CD4-positive, alpha-beta memory T cell (primary cell): ENCODE data around the gene GUCY2D. TPM values are rescaled to one million over a fixed set of nuclear protein-coding genes. Genes with fewer than 3 reads are reported as not detected.

Experiments
- CTCF ChIA-PET: fragments of 350-600 bp; sonication (Branson Sonifier 250); formaldehyde crosslinking; loops from one replicate; lab custom pipeline; 2021; ENCODE audit warnings: inconsistent platforms; ENCODE audit not compliant: partially characterized antibody; lab: Charles Lee
- POLR2A ChIA-PET: fragments of 350-600 bp; sonication (Branson Sonifier 250); formaldehyde crosslinking; loops from one replicate; lab custom pipeline; 2021; ENCODE audit not compliant: partially characterized antibody; lab: Charles Lee
- DNase-seq, 5 donors: peaks; one replicate each; pipeline versions ENCODE4 v3.0.0 to v3.0.0-alpha.2; 2020 to 2022; ENCODE audit warnings: mixed read lengths in 1 of 5
- H3K27ac ChIP-seq: one replicate; pipeline ENCODE4 v1.7.0; 2013; ENCODE audit warnings: low read depth, low read length
- H3K27me3 ChIP-seq: 2 replicates; pipeline ENCODE4 v1.7.0; 2013; ENCODE audit warnings: mild to moderate bottlenecking, low read length, moderate library complexity; ENCODE audit not compliant: insufficient read depth
- H3K36me3 ChIP-seq: 2 replicates; pipeline ENCODE4 v1.7.0; 2013; ENCODE audit warnings: mild to moderate bottlenecking, low read length, moderate library complexity; ENCODE audit not compliant: insufficient read depth
- H3K4me1 ChIP-seq: 2 replicates; pipeline ENCODE4 v1.7.0; 2013; ENCODE audit warnings: mild to moderate bottlenecking, low read length, moderate library complexity; ENCODE audit not compliant: insufficient read depth
- H3K4me3 ChIP-seq, 2 donors: one replicate each; pipeline ENCODE4 v1.7.0; 2013; ENCODE audit warnings: low read length in 2 of 2, mild to moderate bottlenecking in 1 of 2
- H3K9me3 ChIP-seq, 2 donors: one replicate each; pipeline ENCODE4 v1.7.0; 2013; ENCODE audit warnings: low read length in 2 of 2, control low read depth in 1 of 2; ENCODE audit not compliant: control insufficient read depth in 1 of 2
- H3K27ac Mint-ChIP-seq, 7 donors: one replicate each; pipeline ENCODE4 v1.8.0; 2020 to 2021; ENCODE audit warnings: mixed read lengths in 7 of 7, mild to moderate bottlenecking in 6 of 7, inconsistent platforms in 3 of 7, moderate library complexity in 3 of 7
- H3K27me3 Mint-ChIP-seq, 2 donors: one replicate each; pipeline ENCODE4 v1.8.0; 2020 to 2021; ENCODE audit warnings: mixed read lengths in 2 of 2
- H3K36me3 Mint-ChIP-seq, 2 donors: one replicate each; pipeline ENCODE4 v1.8.0; 2020 to 2021; ENCODE audit warnings: mixed read lengths in 2 of 2, inconsistent platforms in 1 of 2, mild to moderate bottlenecking in 1 of 2
- H3K4me1 Mint-ChIP-seq, 4 donors: one replicate each; pipeline ENCODE4 v1.8.0; 2020 to 2021; ENCODE audit warnings: mixed read lengths in 4 of 4, mild to moderate bottlenecking in 1 of 4
- H3K4me3 Mint-ChIP-seq, 8 donors: one replicate each; pipeline ENCODE4 v1.8.0; 2020 to 2021; ENCODE audit warnings: mixed read lengths in 8 of 8, mild to moderate bottlenecking in 7 of 8, moderate library complexity in 6 of 8, inconsistent platforms in 3 of 8
- H3K9me3 Mint-ChIP-seq, 8 donors: one replicate each; pipeline ENCODE4 v1.8.0; 2020 to 2021; ENCODE audit warnings: mixed read lengths in 8 of 8, mild to moderate bottlenecking in 5 of 8, inconsistent platforms in 3 of 8, moderate library complexity in 1 of 8
- intact Hi-C: fragments of 100-400 bp; cut with micrococcal nuclease; formaldehyde crosslinking; loops from one replicate; pipeline ENCODE4 v1.15.1; 2023
- polyA plus RNA-seq, 2 donors: library from polyadenylated mRNA; unstranded; fragments of 300-500 nt; fragmentation: Illumina TruSeq; gene quantifications; one replicate each; pipeline ENCODE4 v1.2.3, GENCODE V29; 2021
- total RNA-seq, 2 experiments: library from RNA; stranded (reverse); gene quantifications; one replicate each; pipeline ENCODE4 v1.2.3, GENCODE V29; 2021

GUCY2D gene
- total and polyA plus RNA-seq, 4 experiments from 2014 or later, result 0.18 TPM; not detected in 2

GRCh38 chr17:8012045-8012580 lies 9.7 kb downstream of the GUCY2D start:
- no peaks in the 10 kb centered on the region for H3K36me3 ChIP-seq
- Mint-ChIP-seq H3K36me3 (no peaks in the 10 kb centered on the region), H3K4me3 (no peak overlapping the region), H3K27ac (no peak overlapping the region), H3K4me1 (peaks cover 0 to 7% (median 4%) of the 10 kb centered on the region in 4 donors), H3K27me3 (peaks cover 5 to 14% of the 10 kb centered on the region in 2 donors), H3K9me3 (no peaks in the 10 kb centered on the region)
- no peak for DNase-seq
- POLR2A ChIA-PET, result no interaction called here
- H3K9me3 ChIP-seq, result no peaks in the 10 kb centered on the region
- H3K4me3 ChIP-seq, result no peak overlapping the region
- intact Hi-C loops, result no loop called here
- H3K27ac ChIP-seq, result no peak overlapping the region
- H3K4me1 ChIP-seq, result peaks cover 12% of the 10 kb centered on the region
- CTCF ChIA-PET, result no interaction called here
- H3K27me3 ChIP-seq, result peaks cover 4% of the 10 kb centered on the region

- peaks cover 12% of the 10 kb centered on the region for H3K4me1 ChIP-seq
- H3K36me3 Mint-ChIP-seq, result no peaks in the 10 kb centered on the region
- H3K4me1 Mint-ChIP-seq, result peaks cover 0 to 7% (median 4%) of the 10 kb centered on the region in 4 donors
- DNase-seq, result no peak
- H3K4me3 Mint-ChIP-seq, result peak overlapping the region in 1 of 8 donors; percentile 39
- intact Hi-C loops, result no loop called here
- CTCF ChIA-PET, result no interaction called here
- H3K27me3 Mint-ChIP-seq, result peaks cover 5 to 14% of the 10 kb centered on the region in 2 donors
- H3K27ac Mint-ChIP-seq, result no peak overlapping the region
- no peaks in the 10 kb centered on the region for H3K36me3 ChIP-seq
- no peak overlapping the region for H3K27ac ChIP-seq
- POLR2A ChIA-PET, result no interaction called here
- H3K9me3 Mint-ChIP-seq, result no peaks in the 10 kb centered on the region
- H3K27me3 ChIP-seq, result peaks cover 5% of the 10 kb centered on the region
- H3K9me3 ChIP-seq, result no peaks in the 10 kb centered on the region
- no peak overlapping the region for H3K4me3 ChIP-seq
Measured at GRCh38 chr17:8012996-8013640, 10.7 kb downstream of the GUCY2D start.

GRCh38 chr17:8013731-8014557 lies 11.5 kb downstream of the GUCY2D start:
- Histone ChIP-seq H3K9me3 (no peaks in the 10 kb centered on the region), H3K36me3 (no peaks in the 10 kb centered on the region), H3K4me3 (no peak overlapping the region), H3K4me1 (peaks cover 12% of the 10 kb centered on the region), H3K27ac (no peak overlapping the region), H3K27me3 (peaks cover 5% of the 10 kb centered on the region)
- Mint-ChIP-seq H3K36me3 (no peaks in the 10 kb centered on the region), H3K9me3 (no peaks in the 10 kb centered on the region), H3K4me1 (peaks cover 0 to 7% (median 4%) of the 10 kb centered on the region in 4 donors), H3K4me3 (peak overlapping the region in 4 of 8 donors; percentile 26 to 62 (median 50)), H3K27ac (no peak overlapping the region), H3K27me3 (peaks cover 5 to 13% of the 10 kb centered on the region in 2 donors)
- intact Hi-C loops, result no loop called here
- ChIA-PET CTCF (no interaction called here), POLR2A (no interaction called here)
- no peak for DNase-seq

DNA sequence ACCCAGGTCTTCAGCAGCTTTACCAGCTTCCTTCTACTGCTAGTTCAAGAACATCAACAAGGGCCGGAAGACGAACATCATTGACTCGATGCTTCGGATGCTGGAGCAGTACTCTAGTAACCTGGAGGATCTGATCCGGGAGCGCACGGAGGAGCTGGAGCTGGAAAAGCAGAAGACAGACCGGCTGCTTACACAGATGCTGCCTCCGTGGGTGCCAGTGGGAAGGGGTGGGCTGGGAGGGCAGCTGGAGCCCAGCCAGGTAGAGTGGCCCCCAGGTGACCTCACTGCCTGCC lies 12.1 kb downstream of the GUCY2D start:
- Mint-ChIP-seq H3K4me1 (peaks cover 0 to 7% (median 4%) of the 10 kb centered on the region in 4 donors), H3K4me3 (peak overlapping the region in 3 of 8 donors; percentile 26 to 53 (median 47)), H3K27ac (no peak overlapping the region), H3K9me3 (no peaks in the 10 kb centered on the region), H3K27me3 (peaks cover 6 to 16% of the 10 kb centered on the region in 2 donors), H3K36me3 (no peaks in the 10 kb centered on the region)
- no peak overlapping the region for H3K4me3 ChIP-seq
- H3K27me3 ChIP-seq, result peaks cover 5% of the 10 kb centered on the region
- no peak for DNase-seq
- ChIA-PET CTCF (no interaction called here), POLR2A (no interaction called here)
- peaks cover 12% of the 10 kb centered on the region for H3K4me1 ChIP-seq
- H3K9me3 ChIP-seq, result no peaks in the 10 kb centered on the region
- H3K27ac ChIP-seq, result no peak overlapping the region
- intact Hi-C loops, result no loop called here
- no peaks in the 10 kb centered on the region for H3K36me3 ChIP-seq

DNA sequence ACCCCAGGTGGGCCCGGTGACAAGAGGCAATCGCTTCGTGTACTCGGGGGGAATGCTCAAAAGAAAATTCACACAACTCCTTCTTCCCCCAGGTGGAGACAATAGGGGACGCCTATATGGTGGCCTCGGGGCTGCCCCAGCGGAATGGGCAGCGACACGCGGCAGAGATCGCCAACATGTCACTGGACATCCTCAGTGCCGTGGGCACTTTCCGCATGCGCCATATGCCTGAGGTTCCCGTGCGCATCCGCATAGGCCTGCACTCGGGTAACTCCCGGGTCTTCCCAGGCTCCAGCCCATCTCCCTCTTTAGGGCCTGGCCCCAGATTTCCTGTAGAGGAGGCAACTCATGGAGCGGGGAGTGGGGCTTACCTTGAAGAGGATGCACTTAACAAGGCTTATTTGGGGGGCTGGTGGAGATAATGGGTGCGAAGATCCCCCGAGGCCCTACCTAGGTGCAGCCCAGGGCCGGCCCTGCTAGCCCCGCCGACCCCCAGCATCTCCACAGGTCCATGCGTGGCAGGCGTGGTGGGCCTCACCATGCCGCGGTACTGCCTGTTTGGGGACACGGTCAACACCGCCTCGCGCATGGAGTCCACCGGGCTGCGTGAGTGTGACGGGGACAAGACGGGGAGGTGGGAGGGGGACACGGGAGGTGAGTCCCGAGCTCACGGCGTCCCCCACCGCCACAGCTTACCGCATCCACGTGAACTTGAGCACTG lies 13.0 kb downstream of the GUCY2D start:
- H3K9me3 Mint-ChIP-seq, result no peaks in the 10 kb centered on the region
- peaks cover 0 to 7% (median 4%) of the 10 kb centered on the region in 4 donors for H3K4me1 Mint-ChIP-seq
- ChIA-PET POLR2A (no interaction called here), CTCF (interaction anchor here (0.8 kb wide), 1 partner anchor 41 kb away, joined by 3 read pairs; no protein-coding TSS in a partner anchor)
- intact Hi-C loops, result loop anchor here (5.0 kb wide), 1 partner anchor 42 kb away; no protein-coding TSS in a partner anchor
- no peak overlapping the region for H3K27ac Mint-ChIP-seq
- H3K4me3 ChIP-seq, result peak overlapping the region in 1 of 2 donors; percentile 47
- H3K36me3 Mint-ChIP-seq, result no peaks in the 10 kb centered on the region
- peaks cover 5% of the 10 kb centered on the region for H3K27me3 ChIP-seq
- peaks cover 7 to 19% of the 10 kb centered on the region in 2 donors for H3K27me3 Mint-ChIP-seq
- no peaks in the 10 kb centered on the region for H3K9me3 ChIP-seq
- H3K4me1 ChIP-seq, result peaks cover 12% of the 10 kb centered on the region
- no peak for DNase-seq
- peak overlapping the region in 7 of 8 donors; percentile 6 to 56 (median 36) for H3K4me3 Mint-ChIP-seq
- H3K36me3 ChIP-seq, result no peaks in the 10 kb centered on the region
- H3K27ac ChIP-seq, result no peak overlapping the region

- DNase-seq, result no peak
- intact Hi-C loops, result loop anchor here (5.0 kb wide), 1 partner anchor 41 kb away; no protein-coding TSS in a partner anchor
- ChIA-PET POLR2A (no interaction called here), CTCF (interaction anchor here (0.8 kb wide), 1 partner anchor 40 kb away, joined by 3 read pairs; no protein-coding TSS in a partner anchor)
- Histone ChIP-seq H3K4me3 (peak overlapping the region in 1 of 2 donors; percentile 47), H3K27me3 (peaks cover 5% of the 10 kb centered on the region), H3K36me3 (no peaks in the 10 kb centered on the region), H3K9me3 (no peaks in the 10 kb centered on the region), H3K4me1 (peaks cover 12% of the 10 kb centered on the region), H3K27ac (no peak overlapping the region)
- peak overlapping the region; percentile 77 to 89 (median 79) for H3K4me3 Mint-ChIP-seq
- H3K4me1 Mint-ChIP-seq, result peaks cover 0 to 7% (median 4%) of the 10 kb centered on the region in 4 donors
- H3K27me3 Mint-ChIP-seq, result peaks cover 7 to 19% of the 10 kb centered on the region in 2 donors
- peak overlapping the region in 2 of 7 donors; percentile 32 to 60 for H3K27ac Mint-ChIP-seq
- H3K9me3 Mint-ChIP-seq, result no peaks in the 10 kb centered on the region
- no peaks in the 10 kb centered on the region for H3K36me3 Mint-ChIP-seq
Measured at GRCh38 chr17:8015957-8016631, 13.7 kb downstream of the GUCY2D start.
